MM.1S (cell line): ENCODE results near the gene AHSG.
"Not testable (repeated sequence)": the region's sequence is repeated elsewhere in the genome, so short reads cannot be mapped to it uniquely, and the experiment has no call there.

Experiments used
- DNase-seq: peaks from one replicate; pipeline ENCODE4 v3.0.0-alpha.2; 2015
- H2AFZ ChIP-seq: fragments of 300-600 bp; sonication (generic); 2 replicates; pipeline ENCODE4 v1.6.0; 2016; ENCODE audit warnings: antibody characterized with exemption, low read length
- H3F3A ChIP-seq: fragments of 300-600 bp; sonication (generic); 2 replicates; pipeline ENCODE4 v1.6.1; 2016; ENCODE audit warnings: mild to moderate bottlenecking, antibody characterized with exemption, low read length, moderate library complexity, mixed read lengths; ENCODE audit not compliant: insufficient read depth
- H3K27ac ChIP-seq: fragments of 300-600 bp; sonication (generic); 2 replicates; pipeline ENCODE4 v1.5.1; 2016; ENCODE audit warnings: mild to moderate bottlenecking, low read length
- H3K27me3 ChIP-seq: fragments of 300-600 bp; sonication (generic); replicated peaks from 2 replicates; pipeline ENCODE4 v1.6.0; 2016; ENCODE audit warnings: low read length; ENCODE audit not compliant: insufficient read depth
- H3K36me3 ChIP-seq: fragments of 300-600 bp; sonication (generic); replicated peaks from 2 replicates; pipeline ENCODE4 v1.6.1; 2016; ENCODE audit warnings: mild to moderate bottlenecking, low read length, mixed read lengths; ENCODE audit not compliant: insufficient read depth
- H3K4me1 ChIP-seq: fragments of 300-600 bp; sonication (generic); 2 replicates; pipeline ENCODE4 v1.6.1; 2016; ENCODE audit warnings: low read length, mixed read lengths
- H3K4me2 ChIP-seq: fragments of 300-600 bp; sonication (generic); 2 replicates; pipeline ENCODE4 v1.6.0; 2016; ENCODE audit warnings: low read depth, low read length
- H3K4me3 ChIP-seq: fragments of 300-600 bp; sonication (generic); 2 replicates; pipeline ENCODE4 v1.5.1; 2016; ENCODE audit warnings: low read length, mixed read lengths
- H3K79me2 ChIP-seq: fragments of 300-600 bp; sonication (generic); 2 replicates; pipeline ENCODE4 v1.6.1; 2016; ENCODE audit warnings: mixed run types, low read length, mixed read lengths
- H3K9ac ChIP-seq: fragments of 300-600 bp; sonication (generic); 2 replicates; pipeline ENCODE4 v1.6.1; 2016; ENCODE audit warnings: low read length, mixed read lengths
- H3K9me2 ChIP-seq: fragments of 300-600 bp; sonication (generic); replicated peaks from 2 replicates; pipeline ENCODE4 v1.6.1; 2016; ENCODE audit warnings: mild to moderate bottlenecking, low read length, mixed read lengths; ENCODE audit not compliant: insufficient read depth
- H3K9me3 ChIP-seq: fragments of 300-600 bp; sonication (generic); replicated peaks from 2 replicates; pipeline ENCODE4 v1.6.1; 2016; ENCODE audit warnings: mild to moderate bottlenecking, low read length, mixed read lengths; ENCODE audit not compliant: insufficient read depth
- H4K20me1 ChIP-seq: fragments of 300-600 bp; sonication (generic); 2 replicates; pipeline ENCODE4 v1.6.1; 2016; ENCODE audit warnings: mild to moderate bottlenecking, low read length, moderate library complexity, mixed read lengths; ENCODE audit not compliant: insufficient read depth
- CTCF ChIP-seq: fragments of 300-600 bp; sonication (generic); IDR thresholded peaks from 2 replicates; pipeline ENCODE4 v1.5.1; 2016; ENCODE audit warnings: antibody characterized with exemption, low read length, mixed read lengths
- EZH2 ChIP-seq: fragments of 300-600 bp; sonication (generic); optimal IDR thresholded peaks from 2 replicates; pipeline ENCODE3; 2017; ENCODE audit warnings: low read depth, mild to moderate bottlenecking, antibody characterized with exemption, low read length, mixed read lengths
- EZH2phosphoT487 ChIP-seq: fragments of 300-600 bp; sonication (generic); IDR thresholded peaks from 2 replicates; pipeline ENCODE4 v1.6.1; 2018; ENCODE audit warnings: antibody characterized with exemption, low read length

The AHSG gene

GRCh38 chr3:186577521-186577920 lies 35.3 kb upstream of the AHSG start:
- Histone ChIP-seq H3K9ac (no peak overlapping the region), H3K9me3 (no peaks in the 10 kb centered on the region), H3K4me3 (no peak overlapping the region), H3K4me2 (no peak overlapping the region), H3K27me3 (no peaks in the 10 kb centered on the region), H3F3A (no peaks in the 10 kb centered on the region), H3K27ac (no peak overlapping the region), H3K36me3 (peaks cover 22% of the 10 kb centered on the region), H3K4me1 (no peaks in the 10 kb centered on the region), H4K20me1 (no peaks in the 10 kb centered on the region), H2AFZ (no peak overlapping the region), H3K79me2 (peaks cover 27% of the 10 kb centered on the region), H3K9me2 (no peaks in the 10 kb centered on the region)
- DNase-seq, result no peak
- no peak for TF ChIP-seq EZH2
- TF ChIP-seq EZH2phosphoT487, result no peak

DNA sequence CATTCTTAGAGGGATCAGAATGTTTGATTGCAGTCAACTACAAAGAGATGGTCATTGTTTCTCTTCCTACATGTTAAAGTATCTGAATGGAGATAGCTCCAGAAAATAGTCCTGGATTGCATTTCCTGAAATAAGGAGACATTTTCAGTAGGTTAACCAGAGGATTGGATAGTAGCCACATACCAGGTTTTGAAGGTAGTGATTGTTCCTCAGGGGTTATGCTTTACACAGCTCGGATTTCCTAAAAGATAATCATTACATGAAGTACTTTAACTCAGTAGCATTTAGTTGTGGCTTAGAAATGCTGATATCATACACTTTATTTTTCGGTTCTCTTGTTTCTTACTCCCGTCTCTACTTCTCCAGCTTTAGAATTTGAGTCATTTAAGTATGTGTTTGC lies 32.1 kb upstream of the AHSG start:
- no peak overlapping the region for H3K4me2 ChIP-seq
- no peaks in the 10 kb centered on the region for H3F3A ChIP-seq
- no peak overlapping the region for H3K4me3 ChIP-seq
- TF ChIP-seq CTCF (no peak), EZH2phosphoT487 (no peak), EZH2 (no peak)
- no peak overlapping the region for H3K9ac ChIP-seq
- no peaks in the 10 kb centered on the region for H4K20me1 ChIP-seq
- H2AFZ ChIP-seq, result no peak overlapping the region
- no peaks in the 10 kb centered on the region for H3K27me3 ChIP-seq
- peaks cover 29% of the 10 kb centered on the region for H3K36me3 ChIP-seq
- 0 out of 2 replicates have a peak, but pooled peaks cover 6% of the 10 kb centered on the region for H3K79me2 ChIP-seq
- no peak overlapping the region for H3K27ac ChIP-seq
- no peaks in the 10 kb centered on the region for H3K9me3 ChIP-seq
- DNase-seq, result no peak
- H3K4me1 ChIP-seq, result no peaks in the 10 kb centered on the region
- H3K9me2 ChIP-seq, result no peaks in the 10 kb centered on the region

DNA sequence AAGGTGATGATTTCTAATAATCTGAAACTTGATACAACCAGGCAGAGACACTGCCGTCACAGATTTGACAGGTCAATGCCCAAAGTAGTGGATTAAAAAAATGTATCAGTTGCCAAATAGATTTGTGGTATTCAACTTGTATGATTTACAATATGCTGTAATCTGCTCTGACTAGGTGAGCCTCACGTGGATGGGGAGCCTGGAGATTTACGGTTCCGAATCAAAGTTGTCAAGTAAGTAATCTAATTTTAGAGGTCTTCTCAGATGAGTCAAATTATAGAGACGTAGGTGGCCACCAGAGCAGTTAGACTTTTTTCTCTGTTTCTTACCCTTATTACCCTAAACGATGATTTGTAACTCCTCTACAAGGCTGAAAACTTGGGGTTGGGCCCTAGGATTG lies 30.3 kb upstream of the AHSG start:
- no peaks in the 10 kb centered on the region for H3F3A ChIP-seq
- no peak overlapping the region for H3K4me2 ChIP-seq
- no peaks in the 10 kb centered on the region for H3K9me3 ChIP-seq
- no peaks in the 10 kb centered on the region for H3K9me2 ChIP-seq
- peaks cover 23% of the 10 kb centered on the region for H3K36me3 ChIP-seq
- H4K20me1 ChIP-seq, result no peaks in the 10 kb centered on the region
- H3K4me1 ChIP-seq, result no peaks in the 10 kb centered on the region
- H2AFZ ChIP-seq, result no peak overlapping the region
- H3K79me2 ChIP-seq, result no peaks in the 10 kb centered on the region
- H3K9ac ChIP-seq, result no peak overlapping the region
- no peak overlapping the region for H3K27ac ChIP-seq
- no peak for TF ChIP-seq CTCF
- TF ChIP-seq EZH2, result no peak
- no peak for TF ChIP-seq EZH2phosphoT487
- H3K27me3 ChIP-seq, result no peaks in the 10 kb centered on the region
- no peak for DNase-seq
- no peak overlapping the region for H3K4me3 ChIP-seq

DNA sequence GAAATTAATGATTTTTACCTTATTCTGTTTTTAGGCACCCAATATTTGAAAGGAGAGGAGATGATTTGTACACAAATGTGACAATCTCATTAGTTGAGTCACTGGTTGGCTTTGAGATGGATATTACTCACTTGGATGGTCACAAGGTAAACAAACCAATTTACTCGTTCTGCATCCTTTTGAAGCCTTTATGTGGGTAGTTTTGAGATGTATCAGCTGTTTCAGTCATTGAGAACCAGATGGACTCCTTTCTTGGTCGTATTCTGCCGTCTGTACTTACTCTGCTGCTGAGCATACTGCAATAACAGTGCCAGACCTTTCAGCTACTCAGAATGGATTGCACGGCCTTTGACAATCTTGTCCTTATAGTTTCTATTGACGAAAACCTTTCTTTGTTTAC lies 29.0 kb upstream of the AHSG start:
- TF ChIP-seq EZH2 (no peak), EZH2phosphoT487 (no peak), CTCF (no peak)
- no peaks in the 10 kb centered on the region for H3K9me3 ChIP-seq
- no peaks in the 10 kb centered on the region for H3K4me1 ChIP-seq
- H2AFZ ChIP-seq, result no peak overlapping the region
- no peak overlapping the region for H3K4me3 ChIP-seq
- DNase-seq, result no peak
- H3K9me2 ChIP-seq, result no peaks in the 10 kb centered on the region
- H3K79me2 ChIP-seq, result no peaks in the 10 kb centered on the region
- H3K4me2 ChIP-seq, result no peak overlapping the region
- H3K27ac ChIP-seq, result no peak overlapping the region
- no peaks in the 10 kb centered on the region for H3K27me3 ChIP-seq
- H3F3A ChIP-seq, result no peaks in the 10 kb centered on the region
- H4K20me1 ChIP-seq, result no peaks in the 10 kb centered on the region
- no peak overlapping the region for H3K9ac ChIP-seq
- peaks cover 22% of the 10 kb centered on the region for H3K36me3 ChIP-seq

- H3K36me3 ChIP-seq, result peaks cover 19% of the 10 kb centered on the region; the same call in 1 of the 2 replicates
- not testable (repeated sequence) for H3K9me2 ChIP-seq, H4K20me1 ChIP-seq, H3K4me3 ChIP-seq, DNase-seq, H3K4me2 ChIP-seq, H2AFZ ChIP-seq, H3F3A ChIP-seq, H3K9me3 ChIP-seq, H3K27me3 ChIP-seq, H3K4me1 ChIP-seq, H3K27ac ChIP-seq, H3K9ac ChIP-seq, H3K79me2 ChIP-seq
These were observed 26.6 kb upstream of the AHSG start for GRCh38 chr3:186586245-186586644.
